VCaP (cell line): Measurements from ENCODE around the gene KCNAB2.
"Not testable (repeated sequence)": the region's sequence is repeated elsewhere in the genome, so short reads cannot be mapped to it uniquely, and the experiment has no call there.

Source experiments
- H3K27ac ChIP-seq: fragments of 450-650 bp; 2 replicates; pipeline ENCODE4 v1.5.1; 2017
- CTCF ChIP-seq: fragments of 450-650 bp; conservative IDR thresholded peaks from 2 replicates; pipeline ENCODE4 v1.5.1; 2017; ENCODE audit warnings: mild to moderate bottlenecking, moderate library complexity

Gene KCNAB2

GRCh38 chr1:6062670-6063069 is 17.0 kb downstream of the KCNAB2 start:
- no peak overlapping the region for H3K27ac ChIP-seq
- no peak for TF ChIP-seq CTCF

GRCh38 chr1:6063532-6064053 is 17.9 kb downstream of the KCNAB2 start:
- H3K27ac ChIP-seq: not testable (repeated sequence)

GRCh38 chr1:6065093-6065858 is 19.6 kb downstream of the KCNAB2 start:
- H3K27ac ChIP-seq: no peak overlapping the region
- TF ChIP-seq CTCF: no peak

- TF ChIP-seq CTCF: no peak
- H3K27ac ChIP-seq: no peak overlapping the region
These were observed 21.0 kb downstream of the KCNAB2 start for GRCh38 chr1:6066680-6067079.

- TF ChIP-seq CTCF: no peak
- no peak overlapping the region for H3K27ac ChIP-seq
These were observed 22.4 kb downstream of the KCNAB2 start for GRCh38 chr1:6068073-6068472.

GRCh38 chr1:6068932-6069331 is 23.2 kb downstream of the KCNAB2 start:
- H3K27ac ChIP-seq: no peak overlapping the region
- no peak for TF ChIP-seq CTCF

GRCh38 chr1:6069573-6069972 is 23.9 kb downstream of the KCNAB2 start:
- TF ChIP-seq CTCF: no peak

GRCh38 chr1:6070450-6070974 is 24.8 kb downstream of the KCNAB2 start:
- no peak overlapping the region for H3K27ac ChIP-seq
- TF ChIP-seq CTCF: no peak

More at GRCh38 chr1:6069573-6069972, 23.9 kb downstream of the KCNAB2 start:
- no peak overlapping the region for H3K27ac ChIP-seq
